Measurements from ENCODE around the gene ZBTB20.

ZBTB20 gene

DNA sequence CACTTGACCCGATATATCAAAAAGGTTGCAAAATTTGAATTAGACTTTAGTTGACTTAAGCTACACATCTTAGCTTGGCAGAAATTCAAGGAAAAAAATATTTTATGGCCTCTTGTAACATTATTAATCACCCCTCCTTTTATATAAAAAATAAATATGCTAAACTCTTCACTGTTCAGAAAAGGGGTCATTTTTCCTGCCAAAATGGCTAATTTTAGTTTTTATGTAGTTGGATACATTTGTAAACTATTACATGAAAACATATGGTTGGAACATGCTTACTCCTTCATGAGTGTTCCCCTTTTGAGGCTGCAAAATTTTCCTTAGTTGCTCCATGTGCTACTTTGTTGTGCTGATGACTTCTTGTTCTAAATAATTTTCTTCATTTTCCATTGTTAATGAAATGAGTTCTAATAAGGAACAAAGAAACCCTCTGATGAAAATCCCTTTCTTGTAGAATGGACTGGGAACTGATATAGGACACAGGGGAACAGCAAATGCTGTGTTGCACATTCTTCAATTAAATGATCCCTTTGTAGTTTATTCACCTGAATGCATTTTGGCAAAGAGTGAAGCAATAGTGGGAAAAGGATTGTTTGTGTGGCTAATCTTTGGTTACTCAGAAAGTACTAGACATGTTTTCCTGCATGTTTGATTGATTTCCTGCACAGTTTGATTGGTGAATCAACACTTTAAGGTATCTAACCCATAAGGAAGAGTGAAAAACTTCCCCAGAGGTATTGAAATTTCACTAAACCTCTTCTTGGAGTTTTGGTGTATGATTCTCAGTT is 503.9 kb downstream of the ZBTB20 start:
- DNase-seq (ENCODE audit: insufficient read length, low spot score) (no peak), FAIRE-seq (no peak)
- TF ChIP-seq, protein P1, sequence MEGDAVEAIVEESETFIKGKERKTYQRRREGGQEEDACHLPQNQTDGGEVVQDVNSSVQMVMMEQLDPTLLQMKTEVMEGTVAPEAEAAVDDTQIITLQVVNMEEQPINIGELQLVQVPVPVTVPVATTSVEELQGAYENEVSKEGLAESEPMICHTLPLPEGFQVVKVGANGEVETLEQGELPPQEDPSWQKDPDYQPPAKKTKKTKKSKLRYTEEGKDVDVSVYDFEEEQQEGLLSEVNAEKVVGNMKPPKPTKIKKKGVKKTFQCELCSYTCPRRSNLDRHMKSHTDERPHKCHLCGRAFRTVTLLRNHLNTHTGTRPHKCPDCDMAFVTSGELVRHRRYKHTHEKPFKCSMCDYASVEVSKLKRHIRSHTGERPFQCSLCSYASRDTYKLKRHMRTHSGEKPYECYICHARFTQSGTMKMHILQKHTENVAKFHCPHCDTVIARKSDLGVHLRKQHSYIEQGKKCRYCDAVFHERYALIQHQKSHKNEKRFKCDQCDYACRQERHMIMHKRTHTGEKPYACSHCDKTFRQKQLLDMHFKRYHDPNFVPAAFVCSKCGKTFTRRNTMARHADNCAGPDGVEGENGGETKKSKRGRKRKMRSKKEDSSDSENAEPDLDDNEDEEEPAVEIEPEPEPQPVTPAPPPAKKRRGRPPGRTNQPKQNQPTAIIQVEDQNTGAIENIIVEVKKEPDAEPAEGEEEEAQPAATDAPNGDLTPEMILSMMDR (IDR thresholded peaks at IDR 0.05; ENCODE audit: insufficient read depth, missing control alignments): no peak

DNA sequence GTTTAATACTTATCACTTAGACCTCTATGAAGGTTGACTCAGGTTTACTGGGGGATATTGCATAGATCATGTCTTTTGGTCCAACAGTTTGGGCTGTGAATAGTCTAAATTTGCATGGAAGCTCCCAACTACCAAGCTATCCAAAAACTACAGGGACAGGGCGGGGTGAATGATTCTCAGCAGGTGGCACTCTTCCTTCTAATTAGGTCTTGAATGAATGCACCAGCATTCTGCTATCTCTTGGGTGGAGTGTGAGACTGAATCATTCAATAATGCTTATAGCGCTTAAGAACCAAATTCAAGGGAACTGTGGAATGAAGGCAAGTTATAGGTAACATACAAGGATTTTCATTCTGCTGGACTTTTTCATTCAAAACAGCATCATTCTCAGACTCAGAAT is 507.0 kb downstream of the ZBTB20 start:
- TF ChIP-seq, protein P1 (IDR thresholded peaks at IDR 0.05; ENCODE audit: insufficient read depth, missing control alignments): no peak
- FAIRE-seq (no peak), DNase-seq (ENCODE audit: insufficient read length, low spot score) (no peak)

DNA sequence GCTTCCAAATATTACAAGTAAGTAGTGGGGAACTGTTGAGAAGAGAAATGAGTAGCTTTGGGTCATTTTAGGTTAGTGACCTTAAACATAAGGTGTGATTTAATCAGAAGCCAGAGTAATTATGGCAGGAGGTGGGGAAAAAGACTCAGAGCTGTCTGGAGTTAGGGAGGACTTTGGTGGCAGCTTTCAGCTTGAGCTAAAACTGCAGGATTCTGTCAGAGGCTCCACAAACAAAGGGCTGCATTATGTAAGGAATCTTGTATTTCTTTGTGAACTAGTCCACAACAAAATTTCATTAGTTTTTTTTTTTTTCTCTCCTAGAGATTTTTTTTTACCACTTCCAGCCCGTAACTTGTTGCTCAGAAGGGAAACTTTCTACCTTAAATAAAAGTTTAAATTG is 507.9 kb downstream of the ZBTB20 start:
- DNase-seq (ENCODE audit: insufficient read length, low spot score) (no peak), FAIRE-seq (no peak)
- TF ChIP-seq, protein P1 (IDR thresholded peaks at IDR 0.05; ENCODE audit: insufficient read depth, missing control alignments): no peak

DNA sequence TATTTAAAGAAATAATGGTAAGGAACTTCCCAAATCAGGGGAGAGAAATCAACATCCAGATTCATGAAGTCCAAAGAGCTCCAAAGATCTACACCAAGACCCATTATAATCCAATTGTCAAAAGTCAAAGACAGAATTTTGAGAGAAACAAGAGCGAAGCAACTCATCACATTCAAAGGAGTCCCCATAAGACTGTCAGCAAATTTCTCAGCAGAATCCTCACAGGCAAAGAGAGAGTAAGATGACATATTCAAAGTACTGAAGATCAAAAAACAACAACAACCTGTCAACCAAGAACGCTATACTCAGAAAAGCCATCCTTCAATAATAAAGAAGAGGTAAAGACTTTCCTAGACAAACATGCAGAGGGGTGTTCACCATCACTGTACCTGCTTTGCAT is 511.2 kb downstream of the ZBTB20 start:
- TF ChIP-seq, protein P1 (IDR thresholded peaks at IDR 0.05; ENCODE audit: insufficient read depth, missing control alignments): no peak
- FAIRE-seq: no peak

DNA sequence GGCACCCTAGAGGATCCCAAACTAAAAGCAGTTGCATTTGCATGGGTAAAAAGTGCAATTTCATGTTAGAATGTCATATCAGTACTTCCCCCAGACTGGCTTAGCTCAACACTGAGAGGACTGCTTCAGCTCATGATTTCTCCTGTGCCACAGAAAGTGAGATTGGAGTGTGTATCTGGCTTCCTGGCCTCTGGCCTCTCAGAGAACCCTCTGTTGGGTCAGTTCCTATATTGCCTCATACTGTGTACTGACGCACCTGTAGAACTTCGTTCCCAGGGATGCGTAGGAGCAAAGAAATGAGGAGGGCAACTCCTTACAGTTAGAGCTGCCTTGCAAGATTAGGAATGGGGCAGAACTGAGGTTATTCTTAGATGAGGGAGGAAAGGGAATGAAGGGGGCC is 512.5 kb downstream of the ZBTB20 start:
- DNase-seq (ENCODE audit: insufficient read length, low spot score) (no peak), FAIRE-seq (no peak)
- TF ChIP-seq, protein P1 (IDR thresholded peaks at IDR 0.05; ENCODE audit: insufficient read depth, missing control alignments): no peak

More for the DNA sequence above, 511.2 kb downstream of the ZBTB20 start:
- no peak for DNase-seq (ENCODE audit: insufficient read length, low spot score)

DNA sequence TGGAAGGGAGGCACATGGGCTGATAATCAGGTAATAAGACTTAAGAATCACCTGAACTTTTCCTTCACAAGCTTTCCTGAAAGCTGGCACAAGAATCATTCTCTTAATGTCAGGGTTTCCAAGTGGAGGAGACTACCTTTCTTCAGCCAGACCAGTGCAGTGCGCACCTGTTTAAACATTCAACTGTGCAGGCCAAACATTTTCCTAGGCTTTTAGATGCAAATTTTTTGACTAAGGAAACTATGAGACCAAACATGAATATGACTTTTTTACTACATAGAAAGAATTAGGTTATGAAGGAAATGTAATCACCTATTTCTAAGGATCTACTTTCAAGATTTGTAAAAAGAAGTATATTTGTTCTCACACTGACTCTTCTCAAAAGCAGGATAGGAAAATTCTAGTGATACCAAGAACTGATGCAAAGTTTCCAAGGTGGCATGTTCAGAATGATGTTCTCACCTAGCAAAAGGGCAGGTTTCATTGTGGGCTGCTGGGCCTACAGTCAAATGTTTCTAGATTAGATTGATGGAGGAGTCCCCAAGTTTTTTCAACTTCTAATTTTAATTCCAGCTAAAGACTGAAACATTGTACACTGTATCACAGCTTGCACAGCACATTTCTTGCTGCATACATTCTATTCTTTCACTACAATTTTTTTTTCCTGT is 514.2 kb downstream of the ZBTB20 start:
- no peak for FAIRE-seq
- TF ChIP-seq, protein P1 (IDR thresholded peaks at IDR 0.05; ENCODE audit: insufficient read depth, missing control alignments): no peak

DNA sequence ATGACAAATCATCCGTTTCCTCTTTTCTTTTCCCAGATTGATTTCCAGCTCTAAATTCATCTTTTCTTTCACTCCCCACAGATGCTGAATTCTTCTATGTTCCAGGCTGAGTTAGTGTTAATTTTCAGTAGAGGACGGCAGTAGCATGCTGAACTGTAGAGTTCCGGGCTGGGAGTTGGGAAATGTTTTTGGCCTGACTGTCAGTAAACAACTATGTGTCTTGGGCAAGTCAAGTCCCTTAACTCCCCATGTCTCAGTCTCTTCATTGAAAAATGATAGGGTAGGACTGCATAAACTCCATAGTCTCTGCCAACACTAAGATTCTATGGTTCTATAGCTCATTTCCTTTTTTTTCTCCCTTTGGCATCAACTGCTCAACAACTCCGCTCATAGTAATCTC is 519.3 kb downstream of the ZBTB20 start:
- TF ChIP-seq, protein P1 (IDR thresholded peaks at IDR 0.05; ENCODE audit: insufficient read depth, missing control alignments): no peak
- no peak for DNase-seq (ENCODE audit: insufficient read length, low spot score)
- no peak for FAIRE-seq

More for the DNA sequence above, 514.2 kb downstream of the ZBTB20 start:
- no peak for DNase-seq (ENCODE audit: insufficient read length, low spot score)
